GM19467 (cell line): Measurements from ENCODE around the gene CNTFR.
"Not testable (repeated sequence)": the region's sequence is repeated elsewhere in the genome, so short reads cannot be mapped to it uniquely, and the experiment has no call there.

Experiments used
- ATAC-seq: cut with Tn5 transposase; IDR thresholded peaks from one replicate; pipeline ENCODE4 v1.9.1; 2021; ENCODE audit warnings: mild to moderate bottlenecking, moderate library complexity; ENCODE audit not compliant: unreplicated experiment

Gene CNTFR

DNA sequence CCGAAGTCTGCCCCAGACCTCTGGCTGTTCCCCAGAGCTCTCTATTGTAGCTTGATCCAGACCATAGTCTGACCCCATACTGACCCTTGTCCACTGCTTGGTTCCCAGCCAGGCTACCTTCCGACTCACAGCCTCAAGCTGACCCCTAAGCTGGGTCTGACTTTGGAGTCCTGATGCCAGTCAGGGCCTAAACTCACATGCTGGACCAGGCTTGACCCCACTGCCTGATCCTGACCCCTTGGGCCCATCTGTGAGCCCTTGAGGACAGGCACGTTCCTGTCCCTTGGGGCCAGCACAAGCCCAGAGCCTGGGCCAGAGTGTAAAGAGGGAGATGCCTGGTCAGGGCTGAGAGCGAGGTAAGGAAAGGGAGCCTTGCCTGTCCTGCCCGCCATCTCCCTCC is 34.0 kb downstream of the CNTFR start:
- no peak for ATAC-seq

DNA sequence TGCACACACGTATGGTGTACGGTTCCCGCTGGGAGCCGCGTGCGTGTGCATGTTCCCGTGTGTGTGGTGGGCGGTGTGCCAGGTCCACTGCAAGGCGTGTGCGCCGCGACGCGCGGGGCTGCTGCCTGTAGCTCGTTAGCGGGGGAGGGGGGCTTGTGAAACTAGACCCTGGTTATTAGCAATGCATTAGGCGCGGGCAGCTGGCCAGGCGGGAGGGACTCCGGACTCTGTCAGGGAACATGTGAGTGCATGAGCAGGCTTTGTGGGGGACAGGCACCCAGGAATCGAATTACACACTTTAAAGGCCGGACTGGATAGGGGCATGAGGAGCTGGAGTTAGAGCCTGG is 34.5 kb downstream of the CNTFR start:
- no peak for ATAC-seq

DNA sequence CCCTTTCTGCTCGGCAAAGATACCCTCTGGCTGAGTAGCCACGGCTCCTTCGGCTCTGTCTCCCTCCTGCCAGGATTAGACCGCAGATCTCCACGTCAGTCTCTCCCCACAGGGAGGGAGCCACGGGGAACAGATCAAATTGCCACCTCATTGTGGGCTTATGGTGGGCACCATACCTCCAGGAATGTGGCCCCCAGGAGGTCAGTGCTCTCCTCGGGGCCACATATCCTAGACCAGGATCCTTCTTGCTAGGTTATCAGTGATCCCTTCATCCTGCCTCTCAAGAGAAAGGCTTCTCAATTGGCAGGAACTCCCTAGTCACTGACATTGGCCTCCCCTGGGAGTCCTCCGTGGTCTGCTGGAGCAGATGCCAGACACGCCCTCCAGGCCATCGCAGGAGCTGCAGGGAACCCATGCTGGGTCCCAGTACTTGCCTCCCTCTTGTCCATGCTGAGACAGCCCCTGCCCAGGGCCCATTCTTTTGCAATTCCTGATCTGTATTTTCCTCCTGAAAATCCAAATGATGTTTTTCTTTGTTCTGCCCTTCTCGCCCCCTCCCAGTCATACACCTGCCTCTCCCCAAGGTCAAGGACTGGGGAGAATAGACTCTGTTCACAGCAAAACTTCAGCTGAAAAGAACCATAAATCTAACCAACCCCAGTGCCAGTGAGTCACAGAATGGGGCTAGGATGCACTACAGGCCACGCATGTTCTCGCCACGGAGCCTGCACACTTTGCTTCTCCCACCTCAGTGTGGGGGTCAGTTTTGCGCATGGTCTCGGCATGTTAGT is 35.1 kb downstream of the CNTFR start:
- ATAC-seq, result no peak

DNA sequence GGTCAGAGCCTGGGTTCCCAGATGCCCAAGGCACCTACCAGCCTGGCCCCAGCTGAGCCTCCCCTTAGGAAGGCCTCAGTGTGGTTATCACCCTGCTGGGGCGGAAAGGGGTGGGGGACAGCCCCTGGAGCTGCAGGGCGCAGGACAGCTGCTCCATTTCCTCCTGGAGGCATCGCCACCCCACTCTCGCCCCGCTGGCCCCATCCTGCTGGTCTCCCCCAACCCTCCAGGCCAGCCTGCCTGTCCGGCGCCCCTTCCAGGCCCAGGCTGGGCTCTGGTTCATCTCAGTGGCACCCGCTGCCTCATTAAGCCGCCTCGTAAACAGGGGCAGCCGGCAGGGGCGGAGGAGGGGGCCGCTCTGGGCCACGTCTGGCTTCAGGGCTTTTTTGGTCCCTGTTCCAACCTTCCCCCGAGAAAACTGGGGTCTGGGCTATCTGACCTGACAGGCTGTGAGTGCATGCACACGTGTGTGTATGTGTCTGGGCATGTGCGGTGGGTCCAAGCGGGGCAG is 36.0 kb downstream of the CNTFR start:
- no peak for ATAC-seq

DNA sequence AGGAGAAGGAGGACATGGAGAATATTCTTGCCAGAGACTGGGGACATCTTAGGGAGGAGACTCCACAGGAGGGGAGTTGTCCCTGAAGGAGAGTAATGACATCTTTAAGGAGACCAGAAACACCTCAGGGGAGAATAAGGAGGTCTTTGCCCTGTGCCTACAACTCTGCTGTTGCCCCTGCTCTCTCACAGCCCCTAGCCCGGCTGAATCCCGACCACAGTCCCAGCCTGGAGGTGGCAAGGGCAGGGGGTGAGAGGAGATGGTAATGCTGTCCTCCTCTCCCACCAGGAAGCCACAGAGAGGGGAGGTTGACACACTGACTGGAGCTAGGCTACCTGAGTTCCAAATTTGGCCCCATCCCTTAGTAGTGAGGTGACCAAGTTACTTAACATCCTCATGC is 36.5 kb downstream of the CNTFR start:
- ATAC-seq, result no peak

DNA sequence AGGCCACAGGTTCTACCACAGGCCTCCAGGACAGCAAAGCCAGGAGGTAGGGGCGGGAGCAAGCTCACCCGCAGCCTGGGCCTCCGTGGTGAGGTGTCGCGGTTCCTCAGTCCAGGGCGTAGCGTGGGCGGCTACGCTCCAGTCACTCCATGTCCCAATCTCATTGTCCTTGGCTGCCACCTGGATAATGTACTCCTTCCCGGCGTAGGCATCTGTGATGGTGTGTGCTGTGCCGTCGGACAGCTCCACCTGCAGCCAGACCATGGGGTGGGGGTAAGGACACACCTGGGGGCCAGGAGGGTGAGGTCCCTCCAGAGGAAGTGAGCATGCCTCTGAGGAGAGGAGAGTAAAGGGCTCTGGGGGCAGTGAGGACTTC is 36.9 kb downstream of the CNTFR start:
- ATAC-seq, result no peak

DNA sequence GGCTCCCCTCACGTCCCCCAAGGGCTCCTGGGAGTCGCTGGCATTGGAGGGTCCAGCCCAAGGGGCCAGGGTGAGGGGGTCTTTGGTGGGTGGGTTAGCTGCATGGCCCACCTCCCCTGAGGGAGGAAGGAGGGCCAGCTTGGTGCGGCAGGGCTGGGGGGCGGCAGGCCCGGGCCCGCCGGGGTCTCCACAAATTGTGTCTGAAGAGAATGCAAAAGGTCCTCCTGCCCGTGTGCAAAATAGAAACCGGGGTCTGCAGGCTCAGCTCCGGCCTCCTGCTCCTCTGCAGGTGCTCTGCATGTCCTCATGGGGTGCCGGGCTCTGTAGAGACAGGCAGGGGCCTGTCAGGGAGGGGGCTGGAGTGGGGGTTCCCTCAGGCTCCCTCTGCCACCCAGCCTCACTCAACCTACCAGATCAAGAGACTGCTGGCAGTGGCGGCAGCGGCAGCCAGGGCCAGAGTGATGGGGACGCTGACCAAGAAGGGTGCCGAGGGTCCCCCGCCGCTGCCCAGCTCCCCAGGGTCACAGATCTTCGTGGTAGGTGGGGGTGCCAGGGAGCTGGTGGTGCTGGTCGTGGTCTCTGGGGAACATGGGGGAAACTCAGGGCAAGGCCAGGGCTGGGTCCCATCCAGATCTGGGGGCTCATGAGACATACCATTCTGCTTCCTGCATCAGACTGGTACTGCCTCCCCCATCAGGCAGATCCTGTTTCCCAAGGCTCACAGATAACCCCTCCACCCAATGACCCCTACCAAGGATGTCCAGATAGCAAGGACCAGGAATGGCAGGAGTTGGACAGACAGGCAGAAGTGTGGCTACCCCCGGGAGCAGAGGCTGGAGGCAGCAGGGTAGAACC is 37.5 kb downstream of the CNTFR start:
- ATAC-seq, result no peak

DNA sequence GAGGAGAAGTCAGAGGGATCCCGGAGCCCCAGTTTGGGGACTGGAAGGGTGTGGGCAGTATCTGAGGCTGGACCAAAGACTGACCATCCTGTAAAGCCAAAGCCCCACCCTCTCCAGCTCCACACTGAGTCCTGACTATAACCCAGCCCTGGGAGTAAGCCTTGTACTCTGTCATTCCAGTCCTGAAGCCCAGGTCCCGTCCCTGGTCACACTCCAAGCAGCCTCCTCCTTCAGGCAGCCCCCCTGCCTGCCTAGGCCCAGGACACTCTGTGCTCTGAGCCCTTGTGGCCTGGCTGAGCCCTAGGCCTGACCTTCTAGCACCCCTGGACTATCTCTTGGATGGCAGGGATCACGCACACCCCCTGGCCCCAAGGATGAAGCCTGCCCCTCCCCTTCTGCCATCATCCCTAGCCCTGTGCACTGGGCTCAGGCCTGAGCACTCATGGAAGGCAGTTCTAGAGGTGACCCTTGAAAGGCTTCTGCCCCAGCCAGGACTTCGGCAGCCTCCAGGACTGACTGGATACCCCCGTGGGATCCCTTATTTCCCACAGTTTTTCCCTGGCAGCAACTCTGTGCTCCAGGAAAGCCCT is 38.7 kb downstream of the CNTFR start:
- no peak for ATAC-seq

DNA sequence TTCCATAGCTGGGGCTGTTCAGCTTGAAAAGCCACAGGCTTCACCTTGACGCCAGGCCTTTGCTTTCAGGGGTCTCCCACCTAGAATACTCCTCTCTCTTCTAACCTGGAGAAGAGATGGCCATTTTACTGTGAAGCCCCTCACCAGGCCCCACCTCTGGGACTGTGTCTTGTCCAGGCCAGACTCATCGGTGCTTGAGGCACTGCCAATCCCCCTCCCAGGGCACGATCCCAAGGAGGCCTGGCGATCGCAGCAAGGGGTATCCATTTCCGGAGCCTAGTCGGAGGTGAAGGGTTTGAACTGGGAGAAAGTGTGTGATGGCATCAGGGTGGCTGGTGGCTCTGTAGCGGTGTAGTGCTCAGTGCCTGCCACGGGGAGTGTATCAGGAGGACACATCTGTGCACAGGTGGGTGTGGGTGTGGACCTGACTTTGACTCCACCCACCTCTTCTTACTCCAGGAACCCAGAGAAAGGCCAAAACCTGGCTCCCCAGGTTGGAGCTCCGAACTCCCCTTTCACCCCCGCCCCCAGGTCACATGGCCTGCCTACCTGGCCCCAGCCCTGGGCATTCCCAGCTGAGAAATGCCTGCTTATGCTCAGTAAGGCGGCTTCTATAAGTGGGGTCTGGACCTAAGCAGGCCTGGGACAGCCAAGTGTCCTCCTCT is 39.4 kb downstream of the CNTFR start:
- ATAC-seq, result no peak

DNA sequence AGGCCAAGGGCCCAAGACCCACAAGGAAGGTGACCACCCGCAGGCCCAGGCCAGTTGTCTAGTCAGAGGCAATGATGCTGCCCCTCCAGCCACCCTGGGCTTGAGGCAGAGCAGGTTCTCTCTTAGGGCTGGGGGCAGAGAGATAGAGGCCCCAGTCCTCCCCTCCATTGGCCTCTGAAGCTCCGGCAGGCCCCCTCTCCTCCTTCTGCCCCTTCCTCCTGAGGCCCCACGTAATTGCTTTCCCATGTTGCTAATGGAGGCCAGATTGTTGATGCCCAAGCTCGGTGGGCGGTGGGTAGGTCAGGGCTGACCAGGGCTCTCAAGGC is 40.2 kb downstream of the CNTFR start:
- no peak for ATAC-seq

DNA sequence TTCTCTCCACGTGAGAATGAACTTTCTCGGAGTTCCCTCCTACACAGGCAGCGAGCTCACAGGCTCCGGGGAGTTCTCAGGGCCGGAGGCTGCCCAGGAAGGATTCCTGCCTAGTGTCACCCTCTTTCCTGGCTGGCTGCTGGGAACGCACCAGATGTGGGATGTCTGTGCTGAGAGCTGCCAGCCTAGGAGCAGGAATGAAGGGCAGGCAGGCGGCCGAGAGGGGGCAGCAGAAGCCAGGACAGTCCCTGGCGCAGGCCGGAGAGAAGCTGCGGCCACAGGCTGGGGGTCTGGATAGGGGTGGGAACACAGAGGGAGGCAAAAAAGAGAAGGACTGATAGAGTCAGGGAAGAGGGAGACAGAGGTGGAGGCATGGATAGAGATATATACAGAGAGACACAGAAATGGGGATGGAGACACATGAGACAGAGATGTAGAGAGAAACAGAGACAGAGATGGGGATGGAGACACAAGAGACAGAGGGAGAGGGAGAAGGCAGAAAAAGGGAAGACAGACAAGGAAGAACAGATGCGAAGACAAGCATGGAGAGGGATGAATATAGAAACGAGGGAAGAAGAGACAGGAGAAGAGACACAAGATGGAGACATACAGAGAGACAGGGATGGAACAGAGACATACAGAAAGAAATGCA is 41.4 kb downstream of the CNTFR start:
- ATAC-seq, result no peak

DNA sequence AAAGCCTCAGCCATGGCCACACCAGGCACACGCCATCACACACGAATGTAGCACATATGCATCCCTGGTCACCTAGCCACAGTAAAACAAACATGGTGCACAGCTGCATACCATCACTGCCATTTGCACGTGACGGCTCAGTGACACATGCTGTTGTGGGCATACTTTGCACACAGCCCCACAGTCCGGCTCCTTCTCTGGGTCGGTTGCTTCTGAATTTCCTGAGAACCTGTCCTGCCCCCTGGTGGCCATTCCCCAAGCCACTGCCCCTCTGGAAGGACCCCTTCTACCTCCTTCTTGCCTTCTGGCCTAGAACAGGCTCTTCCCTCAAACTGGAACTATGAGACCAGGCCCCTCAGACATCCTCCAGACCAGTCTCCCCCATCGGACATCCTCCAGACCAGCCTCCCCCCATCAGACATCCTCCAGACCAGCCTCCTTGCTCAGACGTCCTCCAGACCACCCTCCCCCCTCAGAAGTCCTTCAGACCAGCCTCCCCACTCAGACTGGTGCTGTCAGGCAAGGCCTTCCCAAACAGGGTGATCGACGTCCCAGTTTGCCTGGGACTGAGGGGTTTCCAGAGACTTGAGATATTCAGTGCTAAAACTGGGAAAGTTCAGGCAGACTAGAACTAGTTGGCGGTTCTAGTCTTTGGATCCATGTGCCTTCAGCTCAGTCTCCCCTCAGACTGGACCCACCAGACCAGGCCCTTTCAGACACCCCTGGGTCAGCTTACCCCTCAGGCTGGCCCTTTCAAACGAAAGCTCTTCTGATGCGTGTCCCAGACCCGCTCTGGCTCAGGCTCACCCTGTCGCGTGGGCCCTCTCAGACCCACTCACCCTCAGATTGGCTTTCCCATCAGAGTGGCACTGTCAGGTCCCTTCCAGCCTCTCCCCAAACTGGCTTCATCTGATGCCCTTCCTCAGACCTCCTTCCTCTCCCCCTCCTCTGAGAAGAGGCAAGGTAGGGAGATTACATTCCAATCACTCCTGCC is 42.4 kb downstream of the CNTFR start:
- no peak for ATAC-seq

DNA sequence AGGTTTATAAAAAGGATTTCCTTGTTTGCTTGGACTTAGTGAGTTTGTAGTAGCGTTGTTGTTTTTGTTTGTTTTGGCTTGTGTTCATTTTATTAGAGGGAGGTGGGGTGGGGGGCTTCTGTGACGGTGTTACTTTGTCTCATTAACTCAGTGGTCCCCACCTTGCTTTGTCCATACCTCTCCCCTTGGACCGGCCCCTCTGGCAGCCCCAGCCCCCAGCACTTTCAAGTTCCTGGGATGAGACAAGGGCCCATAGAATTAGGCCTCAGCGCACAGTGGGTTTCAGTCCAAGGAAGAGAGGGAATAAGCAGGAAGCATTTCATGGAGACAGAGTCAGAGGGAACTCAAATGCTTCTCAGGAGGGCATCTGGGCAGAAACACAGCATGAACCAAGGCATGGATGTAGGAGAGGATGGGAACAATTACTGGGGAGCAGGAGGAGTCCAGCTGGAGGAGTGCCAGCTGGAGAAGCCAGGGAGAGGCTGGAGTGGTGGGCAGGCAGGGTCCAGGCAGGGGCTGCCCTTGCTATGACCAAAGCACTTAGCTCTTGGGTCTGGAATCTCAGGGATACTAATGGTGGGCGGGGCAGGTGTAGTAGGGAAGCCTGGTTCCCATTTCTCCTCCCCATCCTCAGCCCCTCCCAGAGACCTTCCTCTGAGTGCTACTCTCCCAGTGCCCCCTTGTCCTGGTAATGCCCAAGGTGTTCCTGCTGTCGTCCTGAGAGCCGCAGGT is 43.3 kb downstream of the CNTFR start:
- ATAC-seq, result no peak

DNA sequence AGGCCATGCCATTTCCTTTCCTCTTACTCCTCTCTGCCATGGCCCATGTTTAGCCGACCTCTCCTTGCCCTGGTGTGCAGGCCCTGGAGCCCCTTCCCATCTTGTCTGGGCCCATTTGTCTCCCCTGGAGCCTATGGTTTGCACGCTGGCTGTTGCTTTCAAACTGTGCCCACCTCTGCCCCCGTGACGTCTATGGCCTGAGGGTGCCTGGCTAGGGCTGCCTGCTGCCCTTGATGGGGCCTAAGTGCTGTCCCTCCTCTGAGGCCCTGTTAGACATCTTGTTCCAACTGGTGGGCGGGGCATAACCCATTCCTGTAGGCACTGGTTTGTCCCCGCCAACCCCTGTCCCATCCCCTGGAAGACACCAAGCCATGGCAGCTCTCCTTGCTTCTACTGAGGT is 44.0 kb downstream of the CNTFR start:
- no peak for ATAC-seq

DNA sequence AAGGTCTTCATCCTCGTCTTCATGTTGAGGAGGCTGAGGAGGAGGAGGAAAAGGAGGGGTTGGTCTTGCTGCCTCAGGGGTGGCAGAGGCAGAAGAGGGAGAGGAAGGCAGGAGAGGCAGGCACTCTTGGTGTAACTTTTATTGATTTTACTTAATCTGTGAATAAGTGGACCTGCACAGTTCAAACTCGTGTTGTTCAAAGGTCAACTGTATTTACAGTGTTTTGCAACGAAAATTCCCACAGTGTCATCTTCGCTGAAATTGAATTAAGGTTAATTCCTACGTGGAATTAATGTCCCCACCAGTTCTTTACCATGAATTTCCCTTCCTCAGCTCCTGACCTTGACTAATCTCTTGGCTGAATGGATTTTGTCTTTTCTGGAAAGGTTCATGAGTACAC is 45.5 kb downstream of the CNTFR start:
- ATAC-seq, result no peak

DNA sequence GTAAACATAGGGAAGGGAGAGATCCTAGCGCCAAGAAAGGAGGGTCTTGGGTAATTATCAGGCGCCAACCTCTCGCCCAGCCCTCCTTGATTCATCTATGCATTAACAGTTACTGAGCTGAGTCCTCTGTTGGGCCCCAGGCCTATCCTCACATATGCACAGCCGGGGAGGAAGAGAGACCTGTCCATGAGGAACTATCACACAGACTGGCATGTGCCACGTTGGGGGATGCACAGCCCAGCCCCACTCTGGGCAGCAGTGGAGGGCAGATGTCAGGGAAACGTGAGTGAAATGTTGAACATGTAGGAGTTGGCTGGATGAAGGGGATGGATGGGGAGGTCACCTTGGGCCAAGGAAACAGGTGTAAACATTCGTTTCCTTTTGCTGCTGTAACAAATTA is 48.0 kb downstream of the CNTFR start:
- ATAC-seq, result no peak

DNA sequence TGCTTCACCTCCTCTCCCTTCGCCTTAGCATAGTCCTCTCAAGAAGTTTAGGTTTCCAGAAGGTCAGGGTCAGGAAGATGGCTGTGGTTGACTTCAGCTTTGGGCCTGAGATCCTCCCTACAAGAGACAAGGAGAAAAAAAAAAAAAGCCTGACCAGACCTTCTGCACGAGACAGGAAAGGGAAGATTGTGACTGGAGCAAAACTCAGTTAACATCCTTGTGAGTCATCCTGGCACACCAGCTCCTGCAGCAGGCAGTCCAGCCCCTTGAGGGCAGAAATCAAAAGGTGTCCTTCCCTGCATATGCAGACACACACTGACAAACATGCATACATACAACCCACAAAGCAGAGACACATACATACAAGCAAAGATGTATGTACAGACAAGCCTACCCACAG is 48.7 kb downstream of the CNTFR start:
- ATAC-seq, result no peak

DNA sequence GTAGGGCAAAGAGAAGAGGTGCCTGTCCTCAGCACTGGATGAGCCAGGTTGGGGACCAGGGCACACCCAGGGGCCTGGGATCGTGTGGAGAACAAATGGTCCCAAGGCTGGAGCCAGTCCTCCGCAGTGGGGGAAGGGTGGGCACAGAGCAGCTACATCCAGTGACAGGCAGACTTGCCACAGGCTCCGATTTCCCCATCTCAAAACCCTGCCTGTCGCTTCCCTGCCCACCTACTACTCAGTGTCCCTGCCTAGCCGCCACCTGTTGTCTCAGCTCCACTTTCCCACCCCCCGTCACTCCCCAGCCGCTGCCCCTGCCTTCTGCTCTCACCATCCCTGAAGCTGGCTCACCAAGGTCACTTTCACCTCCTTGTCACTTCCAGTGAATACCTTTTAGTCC is 52.8 kb downstream of the CNTFR start:
- ATAC-seq, result no peak

DNA sequence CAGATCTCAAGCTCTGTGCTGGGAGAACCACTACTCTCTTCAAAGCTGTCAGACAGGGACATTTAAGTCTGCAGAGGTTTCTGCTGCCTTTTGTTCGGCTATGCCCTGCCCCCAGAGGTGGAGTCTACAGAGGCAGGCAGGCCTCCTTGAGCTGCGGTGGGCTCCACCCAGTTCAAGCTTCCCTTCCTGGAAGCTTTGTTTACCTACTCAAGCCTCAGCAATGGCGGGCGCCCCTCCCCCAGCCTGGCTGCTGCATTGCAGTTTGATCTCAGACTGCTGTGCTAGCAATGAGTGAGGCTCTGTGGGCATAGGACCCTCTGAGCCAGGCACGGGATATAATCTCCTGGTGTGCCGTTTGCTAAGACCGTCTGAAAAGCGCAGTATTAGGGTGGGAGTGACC is 57.5 kb downstream of the CNTFR start:
- not testable (repeated sequence) for ATAC-seq
